HG02970 (cell line): Measurements from ENCODE around the gene RPL10A.

Experiments used
- ATAC-seq: cut with Tn5 transposase; IDR thresholded peaks from one replicate; pipeline ENCODE4 v1.9.1; 2021; ENCODE audit warnings: mild to moderate bottlenecking, moderate library complexity, moderate number of reproducible peaks; ENCODE audit not compliant: unreplicated experiment, low FRiP score

The RPL10A gene

GRCh38 chr6:35445691-35446090 lies 22.5 kb upstream of the RPL10A start:
- ATAC-seq: no peak

GRCh38 chr6:35448191-35448590 lies 20.0 kb upstream of the RPL10A start:
- ATAC-seq: no peak

- ATAC-seq: no peak
Measured at GRCh38 chr6:35449287-35449881, 18.8 kb upstream of the RPL10A start.

GRCh38 chr6:35451354-35452182 lies 16.6 kb upstream of the RPL10A start:
- no peak for ATAC-seq

GRCh38 chr6:35452183-35453090 lies 15.8 kb upstream of the RPL10A start, which contains the start of gene FANCE:
Gene FANCE (plus strand): TSS chr6:35452338. CDS start chr6:35452546, 208 bp downstream.
- peak; percentile 88 for ATAC-seq

GRCh38 chr6:35453236-35453635 lies 15.0 kb upstream of the RPL10A start:
- ATAC-seq: no peak

- no peak for ATAC-seq
Measured at GRCh38 chr6:35454391-35455110, 13.7 kb upstream of the RPL10A start.

GRCh38 chr6:35457907-35458306 lies 10.3 kb upstream of the RPL10A start:
- ATAC-seq: no peak

- ATAC-seq: no peak
Measured at GRCh38 chr6:35461270-35461669, 6.9 kb upstream of the RPL10A start.

GRCh38 chr6:35463292-35463691 lies 4.9 kb upstream of the RPL10A start:
- ATAC-seq: no peak

- no peak for ATAC-seq
Measured at GRCh38 chr6:35465646-35466045, 2.6 kb upstream of the RPL10A start.

- ATAC-seq: peak; percentile 11
Measured at GRCh38 chr6:35468980-35469750, 964 bp downstream of the RPL10A start.

- ATAC-seq: no peak
Measured at GRCh38 chr6:35469751-35470662, 1.8 kb downstream of the RPL10A start.

- ATAC-seq: no peak
Measured at GRCh38 chr6:35470663-35471120, 2.5 kb downstream of the RPL10A start.

GRCh38 chr6:35471836-35472345 lies 3.7 kb downstream of the RPL10A start:
- ATAC-seq: no peak

- no peak for ATAC-seq
Measured at GRCh38 chr6:35473075-35473849, 5.1 kb downstream of the RPL10A start.

- ATAC-seq: no peak
Measured at GRCh38 chr6:35473850-35474130, 5.6 kb downstream of the RPL10A start.
